Adrenal gland (tissue), 12 donors: ENCODE measurements around the gene CELF6. TPM values are rescaled to one million over a fixed set of nuclear protein-coding genes. Genes with fewer than 3 reads are reported as not detected.

Experiments
- DNase-seq, 7 donors: peaks; one replicate each; pipeline ENCODE4 v3.0.0-alpha.2; 2019 to 2020
- H3K27ac ChIP-seq, 5 donors: fragments of 200-600 bp; sonication (generic) in 4 of 5; 1 replicate in 3 of 5; 2 replicates in 2 of 5; pipeline versions ENCODE4 v1.5.1 to v1.8.0; 2016 to 2020; ENCODE audit warnings: mild to moderate bottlenecking in 1 of 5
- H3K27me3 ChIP-seq: fragments of 200-600 bp; 2 replicates; pipeline ENCODE4 v1.8.0; 2021
- H3K36me3 ChIP-seq, 2 donors: fragments of 200-600 bp; replicated peaks in 1 of 2; 1 replicate in 1 of 2; 2 replicates in 1 of 2; pipeline versions ENCODE4 v1.5.1 to v1.8.0; 2018 to 2022
- H3K4me1 ChIP-seq, 2 donors: fragments of 200-600 bp; replicated peaks in 1 of 2; 1 replicate in 1 of 2; 2 replicates in 1 of 2; pipeline versions ENCODE4 v1.5.1 to v1.8.0; 2018 to 2021
- H3K4me3 ChIP-seq, 4 donors: fragments of 200-600 bp; sonication (generic) in 3 of 4; one replicate each; pipeline ENCODE4 v1.5.1; 2016 to 2018
- H3K9me3 ChIP-seq, 3 donors: fragments of 200-600 bp; sonication (generic) in 1 of 3; replicated peaks in 1 of 3; 1 replicate in 2 of 3; 2 replicates in 1 of 3; pipeline versions ENCODE4 v1.5.1 to v1.8.0; 2016 to 2021
- POLR2A ChIP-seq, 2 donors: fragments of 450-650 bp; IDR thresholded peaks; one replicate each; pipeline ENCODE4 v1.6.1; 2017; ENCODE audit warnings: antibody characterized with exemption in 2 of 2, mild to moderate bottlenecking in 2 of 2, moderate library complexity in 1 of 2
- WGBS, 4 donors: extraction: QIAGEN DNeasy Blood & Tissue Kit in 2 of 4; methylation state at CpG; one replicate each; pipeline versions ENCODE4 v1.1.5 to v1.1.7; 2013 to 2017; 5-methylcytosine and 5-hydroxymethylcytosine counted together
- intact Hi-C, 2 donors: fragments of 100-400 bp; cut with DNase I; formaldehyde crosslinking; loops; one replicate each; pipeline versions ENCODE4 v1.14.1 to v1.15.0; 2022 to 2023
- polyA plus RNA-seq, 3 donors: library from polyadenylated mRNA; stranded (reverse); fragments of 200-250 nt in 2 of 3; fragments of 350-450 nt in 1 of 3; fragmentation: Illumina TruSeq in 1 of 3; extraction: RNeasy Lipid Tissue Mini Kit (QIAGEN cat#74804) in 1 of 3; gene quantifications; one replicate each; pipeline ENCODE4 v1.2.3, GENCODE V29; 2013 to 2014
- total RNA-seq, 9 donors: library from RNA; depleted of rRNA in 4 of 9; stranded (reverse); fragments of >200 nt in 4 of 9; fragments of 120-200 nt in 1 of 9; fragmentation: NEBNext Ultra II Directional in 1 of 9; extraction: Animal tissue kit (Norgen Biotek cat#: 25700) in 1 of 9; gene quantifications; one replicate each; pipeline versions ENCODE4 v1.1.0 to v1.2.4, GENCODE V29; 2013 to 2023
- TF ChIP-seq, protein P1 (sequence below), 6 experiments: fragments of 450-650 bp in 4 of 6; fragments of 200-600 bp in 2 of 6; sonication (generic) in 1 of 6; IDR thresholded peaks; 1 replicate in 5 of 6; 2 replicates in 1 of 6; pipeline versions ENCODE4 v1.5.1 to v1.8.0; 2016 to 2021; ENCODE audit warnings: antibody characterized with exemption in 6 of 6, mild to moderate bottlenecking in 2 of 6, moderate library complexity in 1 of 6
- donor health status: healthy with polysubstance abuse.
- donor health status: Bipolar disorder and iron deficiency.
- donor health status: DM: yes; HTN: yes; CAD: no.
- donor health status: DM: no; HTN: no; CAD: no.
- donor health status: DM: no; HTN: no; CAD: no.
- donor health status: DM: yes; HTN: yes; CAD: no.

Gene CELF6
- total and polyA plus RNA-seq, 12 donors: 1.2 to 24.1 (median 2.8) TPM

DNA sequence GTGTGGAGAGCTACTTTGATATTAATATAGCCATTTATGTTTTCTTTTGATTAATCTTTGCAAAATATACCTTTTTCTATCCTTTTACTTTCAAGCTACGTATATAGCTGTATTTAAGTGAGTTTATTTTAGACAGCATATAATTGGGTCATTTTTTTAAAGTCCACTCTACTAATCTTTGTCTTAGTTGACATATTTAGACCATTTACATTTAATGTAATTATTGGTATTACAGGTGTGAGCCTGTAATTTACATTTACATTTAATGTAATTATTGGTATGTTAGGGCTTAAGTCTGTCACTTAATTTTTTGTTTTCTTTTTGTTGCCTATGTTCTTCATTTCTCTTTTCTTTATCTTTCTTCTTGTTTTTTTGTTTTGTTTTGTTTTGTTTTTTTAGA, 3.8 kb upstream of the CELF6 start:
- WGBS, 4 donors: 98 to 100% (median 98%) methylated on average over 1 of the region's 1 CpG
- no peak for DNase-seq
- Histone ChIP-seq H3K4me1 (peaks cover 0 to 6% of the 10 kb centered on the region in 2 donors), H3K27me3 (no peaks in the 10 kb centered on the region), H3K9me3 (no peaks in the 10 kb centered on the region), H3K36me3 (no peaks in the 10 kb centered on the region), H3K4me3 (no peak overlapping the region), H3K27ac (no peak overlapping the region)
- TF ChIP-seq POLR2A (IDR thresholded peaks at IDR 0.05): no peak
- TF ChIP-seq, protein P1, sequence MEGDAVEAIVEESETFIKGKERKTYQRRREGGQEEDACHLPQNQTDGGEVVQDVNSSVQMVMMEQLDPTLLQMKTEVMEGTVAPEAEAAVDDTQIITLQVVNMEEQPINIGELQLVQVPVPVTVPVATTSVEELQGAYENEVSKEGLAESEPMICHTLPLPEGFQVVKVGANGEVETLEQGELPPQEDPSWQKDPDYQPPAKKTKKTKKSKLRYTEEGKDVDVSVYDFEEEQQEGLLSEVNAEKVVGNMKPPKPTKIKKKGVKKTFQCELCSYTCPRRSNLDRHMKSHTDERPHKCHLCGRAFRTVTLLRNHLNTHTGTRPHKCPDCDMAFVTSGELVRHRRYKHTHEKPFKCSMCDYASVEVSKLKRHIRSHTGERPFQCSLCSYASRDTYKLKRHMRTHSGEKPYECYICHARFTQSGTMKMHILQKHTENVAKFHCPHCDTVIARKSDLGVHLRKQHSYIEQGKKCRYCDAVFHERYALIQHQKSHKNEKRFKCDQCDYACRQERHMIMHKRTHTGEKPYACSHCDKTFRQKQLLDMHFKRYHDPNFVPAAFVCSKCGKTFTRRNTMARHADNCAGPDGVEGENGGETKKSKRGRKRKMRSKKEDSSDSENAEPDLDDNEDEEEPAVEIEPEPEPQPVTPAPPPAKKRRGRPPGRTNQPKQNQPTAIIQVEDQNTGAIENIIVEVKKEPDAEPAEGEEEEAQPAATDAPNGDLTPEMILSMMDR (IDR thresholded peaks at IDR 0.05): no peak
- intact Hi-C loops: no loop called here

DNA sequence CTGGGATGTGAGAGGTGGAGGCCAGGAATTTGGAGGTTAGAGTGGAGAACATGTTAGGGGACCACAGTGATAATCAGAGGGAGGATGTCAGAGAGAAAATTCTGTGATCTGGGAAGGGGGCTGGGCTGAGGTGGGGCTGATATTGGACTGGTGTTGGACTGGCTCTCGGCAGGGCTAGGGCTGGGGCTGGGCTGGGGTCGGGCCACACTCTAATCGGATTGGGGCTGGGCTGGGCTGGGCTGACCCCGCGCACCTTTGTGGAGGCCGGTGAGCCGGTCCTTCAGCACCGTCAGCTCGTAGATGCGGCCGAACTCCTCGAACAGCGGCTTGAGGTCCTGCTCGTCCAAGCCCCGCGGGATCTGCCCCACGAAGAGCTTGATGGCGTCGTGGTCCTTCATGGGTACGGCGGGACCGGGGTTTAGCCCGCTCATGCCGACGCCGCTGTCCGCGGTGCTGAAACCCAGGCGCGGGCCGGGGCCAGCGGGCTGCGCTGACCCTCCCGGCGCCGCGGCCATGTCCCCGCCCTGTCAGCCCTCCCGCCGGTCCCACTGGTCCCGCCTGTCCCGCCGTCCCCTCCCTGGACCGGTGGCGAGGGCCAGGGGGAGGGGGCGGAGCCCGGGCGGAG, 485 bp downstream of the CELF6 start:
- peak in 1 of 2 donors; percentile 28 for TF ChIP-seq POLR2A (IDR thresholded peaks at IDR 0.05)
- TF ChIP-seq, protein P1 (IDR thresholded peaks at IDR 0.05): no peak
- DNase-seq: peak; percentile 71 to 84 (median 79)
- no peaks in the 10 kb centered on the region for H3K9me3 ChIP-seq
- peaks cover 0 to 6% of the 10 kb centered on the region in 2 donors for H3K4me1 ChIP-seq
- no peaks in the 10 kb centered on the region for H3K36me3 ChIP-seq
- no peaks in the 10 kb centered on the region for H3K27me3 ChIP-seq
- intact Hi-C loops: no loop called here
- H3K27ac ChIP-seq: peak overlapping the region in 2 of 5 donors; percentile 72 to 75
- WGBS, 4 donors: 5 to 12% (median 10%) methylated on average over 17 to 48 of the region's 48 CpGs
- peak overlapping the region in 2 of 4 donors; percentile 43 to 60 for H3K4me3 ChIP-seq

DNA sequence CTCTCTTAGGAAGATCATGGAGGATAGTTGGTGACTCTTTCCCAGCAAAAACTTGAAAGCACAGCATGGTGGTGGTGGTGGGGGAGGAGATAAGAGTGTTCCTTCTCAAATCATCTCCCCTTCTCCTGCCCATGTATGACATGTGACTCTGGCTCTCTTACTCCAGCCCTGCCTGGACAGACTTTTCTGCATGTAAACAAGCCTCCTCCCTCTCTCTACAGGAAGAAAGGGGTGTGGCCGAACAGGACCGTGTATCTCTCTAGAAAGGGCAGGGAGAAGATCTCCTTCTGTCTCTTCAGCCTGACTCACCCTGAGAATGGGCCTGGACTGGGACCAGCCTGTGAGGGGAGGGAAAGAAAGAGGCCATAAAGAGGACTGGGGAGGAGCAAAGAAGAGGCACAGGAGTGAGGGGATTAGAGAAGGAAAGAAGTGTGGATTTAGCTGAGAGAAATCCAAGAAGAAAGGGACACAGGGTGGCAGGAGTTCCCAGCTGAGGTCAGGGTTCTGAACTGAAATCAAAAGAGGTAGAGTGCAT, 1.5 kb downstream of the CELF6 start:
- DNase-seq: peak in 1 of 7 donors; percentile 55

DNA sequence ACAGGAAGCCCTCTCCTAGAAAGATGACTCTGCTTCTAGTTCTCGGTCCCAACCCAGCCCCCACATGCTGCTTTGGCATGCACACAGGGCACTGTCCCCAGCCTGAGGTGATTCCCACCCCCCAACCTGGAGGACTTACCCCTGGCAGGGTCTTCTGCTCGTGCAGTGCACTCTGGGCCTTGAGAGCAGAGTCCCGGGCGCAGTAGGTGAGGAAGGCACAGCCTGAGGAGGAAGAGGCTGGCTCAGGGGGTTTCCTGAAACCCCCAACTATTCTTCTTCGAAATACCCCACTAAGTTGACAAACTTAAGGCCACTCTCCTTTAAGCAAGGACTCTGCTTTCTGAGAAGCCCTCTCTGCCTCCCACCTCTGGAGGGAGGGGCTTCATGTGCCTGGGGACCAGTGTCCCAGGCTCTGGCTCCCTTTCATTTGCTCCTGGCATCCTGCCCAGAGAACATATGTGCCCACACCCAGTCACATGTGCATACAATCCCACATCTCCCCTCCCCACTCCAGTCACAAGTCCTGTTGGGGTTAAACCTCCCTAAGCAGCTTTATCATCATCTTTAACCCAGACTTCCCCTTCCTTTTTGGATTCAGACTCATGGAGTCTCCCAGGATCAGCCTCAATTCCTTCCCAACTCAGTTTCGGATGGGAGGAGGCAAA, 4.1 kb downstream of the CELF6 start:
- intact Hi-C loops: no loop called here
- Histone ChIP-seq H3K4me3 (no peak overlapping the region), H3K4me1 (peaks cover 0 to 4% of the 10 kb centered on the region in 2 donors), H3K27me3 (no peaks in the 10 kb centered on the region), H3K9me3 (no peaks in the 10 kb centered on the region), H3K27ac (no peak overlapping the region), H3K36me3 (no peaks in the 10 kb centered on the region)
- TF ChIP-seq, protein P1 (IDR thresholded peaks at IDR 0.05): no peak
- TF ChIP-seq POLR2A (IDR thresholded peaks at IDR 0.05): no peak
- DNase-seq: peak in 1 of 7 donors; percentile 54
- 68 to 74% (median 71%) methylated on average over 5 to 6 of the region's 6 CpGs for WGBS, 4 donors

More for the DNA sequence above, 1.5 kb downstream of the CELF6 start:
- Histone ChIP-seq H3K27me3 (no peaks in the 10 kb centered on the region), H3K9me3 (no peaks in the 10 kb centered on the region), H3K36me3 (no peaks in the 10 kb centered on the region), H3K4me1 (peaks cover 0 to 6% of the 10 kb centered on the region in 2 donors), H3K27ac (peak overlapping the region in 1 of 5 donors; percentile 75), H3K4me3 (no peak overlapping the region)
- WGBS, 4 donors: 18 to 48% (median 31%) methylated on average over 2 of the region's 2 CpGs
- intact Hi-C loops: no loop called here
- TF ChIP-seq POLR2A (IDR thresholded peaks at IDR 0.05): no peak
- TF ChIP-seq, protein P1 (IDR thresholded peaks at IDR 0.05): no peak
